ENCODE data around the gene CCDC178.

DNA sequence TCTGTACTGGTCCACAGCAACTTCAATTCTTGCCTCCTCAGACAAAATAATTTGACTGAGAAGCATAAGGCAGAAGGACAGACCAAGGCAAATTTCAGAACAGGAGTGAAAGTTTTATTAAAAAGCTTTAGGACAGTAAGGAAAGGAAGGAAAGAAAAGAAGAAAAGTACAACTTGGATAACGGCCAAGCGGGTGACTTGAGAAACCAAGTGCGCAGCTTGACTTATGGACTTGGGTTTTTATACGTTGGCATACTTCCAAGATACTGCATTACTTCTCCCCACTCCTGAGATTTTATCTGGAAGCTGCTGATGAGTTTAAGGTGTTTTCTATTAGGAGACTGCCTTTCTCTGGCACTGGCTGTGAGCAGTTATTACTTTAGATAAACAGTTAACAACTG, 64.7 kb downstream of the CCDC178 start:
- TF ChIP-seq FOXP2 (optimal IDR thresholded peaks at IDR 0.05; ENCODE audit: borderline replicate concordance, extremely low read depth, extremely low read length, insufficient read depth) (no peak), TAF1 (IDR thresholded peaks at IDR 0.05; ENCODE audit: borderline replicate concordance, insufficient read depth, low read length) (no peak), SIN3A (IDR thresholded peaks at IDR 0.05; ENCODE audit: borderline replicate concordance, insufficient read depth, low read length) (no peak)
- TF ChIP-seq, protein P1, sequence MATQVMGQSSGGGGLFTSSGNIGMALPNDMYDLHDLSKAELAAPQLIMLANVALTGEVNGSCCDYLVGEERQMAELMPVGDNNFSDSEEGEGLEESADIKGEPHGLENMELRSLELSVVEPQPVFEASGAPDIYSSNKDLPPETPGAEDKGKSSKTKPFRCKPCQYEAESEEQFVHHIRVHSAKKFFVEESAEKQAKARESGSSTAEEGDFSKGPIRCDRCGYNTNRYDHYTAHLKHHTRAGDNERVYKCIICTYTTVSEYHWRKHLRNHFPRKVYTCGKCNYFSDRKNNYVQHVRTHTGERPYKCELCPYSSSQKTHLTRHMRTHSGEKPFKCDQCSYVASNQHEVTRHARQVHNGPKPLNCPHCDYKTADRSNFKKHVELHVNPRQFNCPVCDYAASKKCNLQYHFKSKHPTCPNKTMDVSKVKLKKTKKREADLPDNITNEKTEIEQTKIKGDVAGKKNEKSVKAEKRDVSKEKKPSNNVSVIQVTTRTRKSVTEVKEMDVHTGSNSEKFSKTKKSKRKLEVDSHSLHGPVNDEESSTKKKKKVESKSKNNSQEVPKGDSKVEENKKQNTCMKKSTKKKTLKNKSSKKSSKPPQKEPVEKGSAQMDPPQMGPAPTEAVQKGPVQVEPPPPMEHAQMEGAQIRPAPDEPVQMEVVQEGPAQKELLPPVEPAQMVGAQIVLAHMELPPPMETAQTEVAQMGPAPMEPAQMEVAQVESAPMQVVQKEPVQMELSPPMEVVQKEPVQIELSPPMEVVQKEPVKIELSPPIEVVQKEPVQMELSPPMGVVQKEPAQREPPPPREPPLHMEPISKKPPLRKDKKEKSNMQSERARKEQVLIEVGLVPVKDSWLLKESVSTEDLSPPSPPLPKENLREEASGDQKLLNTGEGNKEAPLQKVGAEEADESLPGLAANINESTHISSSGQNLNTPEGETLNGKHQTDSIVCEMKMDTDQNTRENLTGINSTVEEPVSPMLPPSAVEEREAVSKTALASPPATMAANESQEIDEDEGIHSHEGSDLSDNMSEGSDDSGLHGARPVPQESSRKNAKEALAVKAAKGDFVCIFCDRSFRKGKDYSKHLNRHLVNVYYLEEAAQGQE (IDR thresholded peaks at IDR 0.05; ENCODE audit: insufficient read depth in 1 of 2, low read depth in 2 of 2, low read length in 2 of 2): no peak
